H1 (cell line): ENCODE data around the gene OSTC. TPM values are rescaled to one million over a fixed set of nuclear protein-coding genes. Genes with fewer than 3 reads are reported as not detected.

Experiments used
- polyA plus RNA-seq, 7 experiments: library from polyadenylated mRNA; depleted of rRNA in 3 of 7; stranded (reverse) in 5 of 7; unstranded in 2 of 7; fragments of >200 nt in 5 of 7; fragments of 200-250 nt in 2 of 7; gene quantifications; 1 replicate in 5 of 7; 2 replicates in 1 of 7; 4 replicates in 1 of 7; pipeline versions ENCODE4 v1.2.1 to v1.2.3, GENCODE V29; 2011 to 2013; ENCODE audit warnings: missing spikeins in 2 of 7, mixed read lengths in 2 of 7
- small RNA-seq: library from polyadenylated mRNA; stranded (forward); fragments of <200 nt; extraction: miRNeasy Mini kit (QIAGEN cat#:217004); gene quantifications from one replicate; pipeline ENCODE3, GENCODE V24; 2013; ENCODE audit not compliant: insufficient read depth
- total RNA-seq: library from RNA; stranded (reverse); fragmentation: NEBNext Ultra II Directional; extraction: Animal tissue kit (Norgen Biotek cat#: 25700); gene quantifications from 2 replicates; pipeline ENCODE4 v1.2.1, GENCODE V29; 2021

The OSTC gene
- total and polyA plus RNA-seq, 2 of the 8 experiments (the other 6 are each of a cell fraction or from before 2014, with no cell fraction given) = 165 to 176 TPM

Small RNA genes lying within 50 kb of the gene (small RNA-seq; reads per million reads assigned to genes)
- not detected for gene RNU6-431P

Other genes starting within 250 kb of the OSTC start
- 1,419 and 1,430 TPM in 2 replicates for gene RPL34, start 30.0 kb upstream of the OSTC start, total RNA-seq
- 1,414 and 2,987 TPM in 2 replicates for gene RPL34, start 30.0 kb upstream of the OSTC start, polyA plus RNA-seq (2011; rRNA removed)
- gene ETNPPL, start 112.5 kb downstream of the OSTC start, total RNA-seq = 2.5 and 3.9 TPM in 2 replicates
- gene ETNPPL, start 112.5 kb downstream of the OSTC start, polyA plus RNA-seq (2011; rRNA removed) = 0.41 and 0.80 TPM in 2 replicates